HCT116 (cell line): ENCODE measurements around the gene BZW2. TPM values are rescaled to one million over a fixed set of nuclear protein-coding genes. Genes with fewer than 3 reads are reported as not detected.

Source experiments
- ATAC-seq: fragments of 200-7000 bp; cut with Tn5 transposase; 2 replicates; pipeline ENCODE4 v1.9.1; 2020; ENCODE audit warnings: mild to moderate bottlenecking, moderate library complexity
- BruUV-seq: library from RNA; stranded (reverse); fragments of 400-500 nt; replicated peaks from 2 replicates; lab custom pipeline; 2021; lab: Mats Ljungman, UMichigan
- CTCF ChIA-PET: fragments of 300-600 bp; sonication (Branson Sonifier 250); formaldehyde crosslinking; loops from one replicate; lab custom pipeline; 2021; ENCODE audit warnings: antibody characterized with exemption; lab: Charles Lee
- POLR2A ChIA-PET: fragments of 300-600, 350-600 bp; sonication (Branson Sonifier 250); formaldehyde crosslinking; loops from one replicate; lab custom pipeline; 2021; ENCODE audit warnings: antibody characterized with exemption; lab: Charles Lee
- RAD21 ChIA-PET, 2 experiments: fragments of 300-600 bp; sonication (Branson Sonifier 250); formaldehyde crosslinking; loops; one replicate each; lab custom pipeline; 2023; ENCODE audit warnings: low total read pairs in 2 of 2; ENCODE audit not compliant: uncharacterized antibody in 2 of 2, unreplicated experiment in 2 of 2, low non-redundant PET in 1 of 2; lab: Charles Lee
- DNase-seq: peaks from one replicate; pipeline ENCODE4 v3.0.0-alpha.2; 2010; ENCODE audit warnings: low read depth, low spot score
- H2AFZ ChIP-seq: fragments of 200-600 bp; shearing (Covaris generic), sonication (generic); 2 replicates; pipeline ENCODE4 v1.6.1; 2017; ENCODE audit warnings: low read depth, mixed run types, mixed read lengths, antibody characterized with exemption, low read length; ENCODE audit not compliant: poor library complexity, severe bottlenecking
- H3K27ac ChIP-seq: 2 replicates; pipeline ENCODE4 v1.5.1; 2012; ENCODE audit warnings: low read depth, low read length
- H3K27me3 ChIP-seq: fragments of 200-600 bp; sonication (generic); 2 replicates; pipeline ENCODE4 v1.6.1; 2016; ENCODE audit warnings: mixed run types, low read length, mixed read lengths; ENCODE audit not compliant: insufficient read depth
- H3K36me3 ChIP-seq, 2 experiments: fragments of 200-500 bp in 1 of 2; fragments of 200-600 bp in 1 of 2; sonication (Bioruptor generic) in 1 of 2; sonication (generic) in 1 of 2; 2 replicates each; pipeline versions ENCODE4 v1.5.1 to v1.6.1; 2014 to 2016; ENCODE audit warnings: low read length in 2 of 2, inconsistent platforms in 1 of 2, mixed read lengths in 1 of 2, mixed run types in 1 of 2; ENCODE audit not compliant: insufficient read depth in 2 of 2, control insufficient read depth in 1 of 2
- H3K4me1 ChIP-seq, 2 experiments: fragments of 200-600 bp in 1 of 2; sonication (generic) in 1 of 2; 2 replicates each; pipeline versions ENCODE4 v1.5.1 to v1.6.1; 2012 to 2017; ENCODE audit warnings: low read length in 2 of 2, inconsistent platforms in 1 of 2, mild to moderate bottlenecking in 1 of 2, mixed read lengths in 1 of 2, mixed run types in 1 of 2, moderate library complexity in 1 of 2; ENCODE audit not compliant: insufficient read depth in 2 of 2, control insufficient read depth in 1 of 2
- H3K4me2 ChIP-seq: fragments of 200-600 bp; sonication (generic); 2 replicates; pipeline ENCODE4 v1.6.1; 2017; ENCODE audit warnings: mixed run types, low read length, mixed read lengths
- H3K4me3 ChIP-seq, 2 experiments: fragments of 200-600 bp in 1 of 2; sonication (generic) in 1 of 2; replicated peaks in 1 of 2; 2 replicates each; pipeline ENCODE4 v1.5.1; 2011 to 2016; ENCODE audit warnings: low read length in 2 of 2, control low read depth in 1 of 2, low read depth in 1 of 2, mild to moderate bottlenecking in 1 of 2, mixed read lengths in 1 of 2, mixed run types in 1 of 2
- H3K79me2 ChIP-seq: fragments of 200-600 bp; sonication (generic); 2 replicates; pipeline ENCODE4 v1.6.1; 2017; ENCODE audit warnings: mild to moderate bottlenecking, mixed run types, low read length, moderate library complexity, mixed read lengths; ENCODE audit not compliant: insufficient read depth
- H3K9ac ChIP-seq: fragments of 200-600 bp; sonication (generic); 2 replicates; pipeline ENCODE4 v1.6.1; 2016; ENCODE audit warnings: low read length, mixed read lengths
- H3K9me2 ChIP-seq: fragments of 200-600 bp; sonication (generic), shearing (Covaris generic); 2 replicates; pipeline ENCODE4 v1.6.1; 2017; ENCODE audit warnings: mixed run types, mild to moderate bottlenecking, moderate library complexity; ENCODE audit not compliant: insufficient read depth
- H3K9me3 ChIP-seq, 2 experiments: fragments of 200-500 bp in 1 of 2; fragments of 200-600 bp in 1 of 2; sonication (Bioruptor generic) in 1 of 2; sonication (generic) in 1 of 2; 2 replicates each; pipeline ENCODE4 v1.6.1; 2014 to 2017; ENCODE audit warnings: low read length in 2 of 2, mixed read lengths in 2 of 2, inconsistent platforms in 1 of 2, low read depth in 1 of 2, mild to moderate bottlenecking in 1 of 2, mixed run types in 1 of 2, moderate library complexity in 1 of 2; ENCODE audit not compliant: control insufficient read depth in 1 of 2, insufficient read depth in 1 of 2
- H4K20me1 ChIP-seq: fragments of 200-600 bp; sonication (generic), shearing (Covaris generic); 2 replicates; pipeline ENCODE4 v1.6.1; 2017; ENCODE audit warnings: mixed run types, mild to moderate bottlenecking, moderate library complexity; ENCODE audit not compliant: insufficient read depth
- ATF3 ChIP-seq: IDR thresholded peaks from 2 replicates; pipeline ENCODE4 v1.6.1; 2012
- CBX3 ChIP-seq: IDR thresholded peaks from 2 replicates; pipeline ENCODE4 v1.6.1; 2012; ENCODE audit warnings: low read depth
- CEBPB ChIP-seq: IDR thresholded peaks from 2 replicates; pipeline ENCODE4 v1.6.1; 2012; ENCODE audit warnings: low read depth
- EGR1 ChIP-seq: IDR thresholded peaks from 2 replicates; pipeline ENCODE4 v1.6.1; 2012; ENCODE audit warnings: low read depth
- ELF1 ChIP-seq: IDR thresholded peaks from 2 replicates; pipeline ENCODE4 v1.6.1; 2012; ENCODE audit warnings: low read depth, borderline replicate concordance
- EZH2 ChIP-seq: fragments of 200-600 bp; sonication (generic); IDR thresholded peaks from 2 replicates; pipeline ENCODE4 v1.6.1; 2017; ENCODE audit warnings: antibody characterized with exemption, mixed run types
- EZH2phosphoT487 ChIP-seq: fragments of 200-600 bp; IDR thresholded peaks from 2 replicates; pipeline ENCODE4 v1.6.1; 2018; ENCODE audit warnings: antibody characterized with exemption, borderline replicate concordance
- FOSL1 ChIP-seq: IDR thresholded peaks from 2 replicates; pipeline ENCODE4 v1.6.1; 2012; ENCODE audit warnings: low read depth
- JUND ChIP-seq: IDR thresholded peaks from 2 replicates; pipeline ENCODE4 v1.6.1; 2012
- MAX ChIP-seq: IDR thresholded peaks from 2 replicates; pipeline ENCODE4 v1.6.1; 2012
- POLR2A ChIP-seq: IDR thresholded peaks from 2 replicates; pipeline ENCODE4 v1.7.0; 2011; ENCODE audit warnings: borderline replicate concordance; ENCODE audit not compliant: insufficient read depth, insufficient read length; ENCODE audit errors: extremely low read depth
- RAD21 ChIP-seq: IDR thresholded peaks from 2 replicates; pipeline ENCODE4 v1.6.1; 2012; ENCODE audit warnings: low read depth, mild to moderate bottlenecking
- REST ChIP-seq: IDR thresholded peaks from 2 replicates; pipeline ENCODE4 v1.6.1; 2012; ENCODE audit warnings: low read depth
- SIN3A ChIP-seq: IDR thresholded peaks from 2 replicates; pipeline ENCODE4 v1.6.1; 2012; ENCODE audit warnings: low read depth
- SP1 ChIP-seq: IDR thresholded peaks from 2 replicates; pipeline ENCODE4 v1.6.1; 2012; ENCODE audit warnings: low read depth
- TCF7L2 ChIP-seq: IDR thresholded peaks from 2 replicates; pipeline ENCODE4 v1.7.0; 2011; ENCODE audit warnings: borderline replicate concordance, inconsistent platforms; ENCODE audit not compliant: insufficient read depth, insufficient read length; ENCODE audit errors: extremely low read depth
- YY1 ChIP-seq: IDR thresholded peaks from 2 replicates; pipeline ENCODE4 v1.6.1; 2011; ENCODE audit warnings: low read length, low read depth, moderate library complexity, mild to moderate bottlenecking; ENCODE audit not compliant: insufficient replicate concordance; ENCODE audit errors: extremely low read depth
- ZFX ChIP-seq: fragments of 450-650 bp; IDR thresholded peaks from 2 replicates; pipeline ENCODE4 v1.6.1; 2017
- intact Hi-C: fragments of 100-400 bp; cut with micrococcal nuclease; formaldehyde crosslinking; loops from 2 replicates; pipeline ENCODE4 v1.10.0; 2022
- total RNA-seq: library from RNA; stranded (reverse); gene quantifications from one replicate; pipeline ENCODE4 v1.2.1, GENCODE V29; 2021; ENCODE audit not compliant: unreplicated experiment
- TF ChIP-seq, protein P1 (sequence below): IDR thresholded peaks from 2 replicates; pipeline ENCODE4 v1.6.1; 2011; ENCODE audit warnings: mild to moderate bottlenecking, low read length, moderate library complexity; ENCODE audit not compliant: insufficient replicate concordance; ENCODE audit errors: extremely low read depth

BZW2 gene
- total RNA-seq, 1 experiment from 2014 or later = 119 TPM

DNA sequence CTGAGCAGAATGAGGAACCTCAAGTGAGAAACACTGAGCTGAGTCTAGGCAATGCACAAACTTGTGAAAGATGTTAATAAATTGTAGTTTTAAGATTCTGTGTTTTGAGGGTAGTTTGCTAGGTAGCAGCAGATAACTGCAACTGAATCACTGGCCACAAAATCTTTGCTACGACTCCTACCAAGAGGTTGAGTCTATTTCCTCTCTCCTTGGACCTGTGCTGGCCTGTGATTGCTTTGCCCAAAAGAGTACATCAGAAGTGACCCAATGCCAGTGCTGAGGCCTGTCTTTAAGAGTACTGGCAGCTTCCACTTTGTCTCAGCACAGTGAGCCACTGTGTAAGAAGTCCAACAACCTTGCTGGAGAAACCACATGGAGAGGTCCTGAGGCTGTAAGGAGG, 95.7 kb downstream of the BZW2 start:
- no peak overlapping the region for H2AFZ ChIP-seq
- no peak overlapping the region for H3K9ac ChIP-seq
- ChIA-PET POLR2A (no interaction called here), CTCF (no interaction called here), RAD21 (no interaction called here)
- H3K79me2 ChIP-seq = no peaks in the 10 kb centered on the region
- no peaks in the 10 kb centered on the region for H3K36me3 ChIP-seq
- H3K4me3 ChIP-seq = no peak overlapping the region
- DNase-seq (no peak), ATAC-seq (no peak)
- H3K4me1 ChIP-seq = peaks cover 0 to 14% of the 10 kb centered on the region in 2 experiments; a peak in 2 of 4 replicates
- TF ChIP-seq, protein P1, sequence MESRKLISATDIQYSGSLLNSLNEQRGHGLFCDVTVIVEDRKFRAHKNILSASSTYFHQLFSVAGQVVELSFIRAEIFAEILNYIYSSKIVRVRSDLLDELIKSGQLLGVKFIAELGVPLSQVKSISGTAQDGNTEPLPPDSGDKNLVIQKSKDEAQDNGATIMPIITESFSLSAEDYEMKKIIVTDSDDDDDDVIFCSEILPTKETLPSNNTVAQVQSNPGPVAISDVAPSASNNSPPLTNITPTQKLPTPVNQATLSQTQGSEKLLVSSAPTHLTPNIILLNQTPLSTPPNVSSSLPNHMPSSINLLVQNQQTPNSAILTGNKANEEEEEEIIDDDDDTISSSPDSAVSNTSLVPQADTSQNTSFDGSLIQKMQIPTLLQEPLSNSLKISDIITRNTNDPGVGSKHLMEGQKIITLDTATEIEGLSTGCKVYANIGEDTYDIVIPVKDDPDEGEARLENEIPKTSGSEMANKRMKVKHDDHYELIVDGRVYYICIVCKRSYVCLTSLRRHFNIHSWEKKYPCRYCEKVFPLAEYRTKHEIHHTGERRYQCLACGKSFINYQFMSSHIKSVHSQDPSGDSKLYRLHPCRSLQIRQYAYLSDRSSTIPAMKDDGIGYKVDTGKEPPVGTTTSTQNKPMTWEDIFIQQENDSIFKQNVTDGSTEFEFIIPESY = no peak
- TF ChIP-seq REST (no peak), SIN3A (no peak), SP1 (no peak), ATF3 (no peak), YY1 (no peak), CEBPB (no peak), FOSL1 (no peak), EGR1 (no peak), POLR2A (no peak), ELF1 (no peak), TCF7L2 (no peak), MAX (no peak), EZH2phosphoT487 (no peak), JUND (no peak), ZFX (no peak), EZH2 (no peak), RAD21 (no peak), CBX3 (no peak)
- no peaks in the 10 kb centered on the region for H3K9me2 ChIP-seq
- H3K27me3 ChIP-seq = no peaks in the 10 kb centered on the region
- intact Hi-C loops = loop anchor here (2.0 kb wide), 1 partner anchor 65 kb away; no protein-coding TSS in a partner anchor
- no peak overlapping the region for H3K27ac ChIP-seq
- no peak overlapping the region for H3K4me2 ChIP-seq
- no TSS peak for BruUV-seq
- no peaks in the 10 kb centered on the region for H3K9me3 ChIP-seq
- no peaks in the 10 kb centered on the region for H4K20me1 ChIP-seq
